IMR-90 (cell line): Measurements from ENCODE around the gene CECR2. TPM values are rescaled to one million over a fixed set of nuclear protein-coding genes. Genes with fewer than 3 reads are reported as not detected.
A peak's percentile ranks its signal among the peaks of the same experiment; 100 is the strongest.

Experiments used
- ATAC-seq: fragments of 200-7000 bp; cut with Tn5 transposase; 2 replicates; pipeline ENCODE4 v1.9.1; 2020; ENCODE audit warnings: low read depth, mild to moderate bottlenecking, moderate library complexity
- BruUV-seq: library from RNA; stranded (reverse); fragments of 400-500 nt; replicated peaks from 2 replicates; lab custom pipeline; 2021; lab: Mats Ljungman, UMichigan
- CTCF ChIA-PET: fragments of 300-600 bp; formaldehyde crosslinking; extraction: SDS; loops from one replicate; lab custom pipeline; 2021; ENCODE audit warnings: antibody characterized with exemption; lab: Yijun Ruan, JAX
- POLR2A ChIA-PET: fragments of 300-600 bp; sonication (Branson Sonifier 250); formaldehyde crosslinking; loops from one replicate; lab custom pipeline; 2022; ENCODE audit warnings: antibody characterized with exemption; ENCODE audit not compliant: unreplicated experiment; lab: Charles Lee
- DNase-seq: peaks from one replicate; pipeline ENCODE4 v3.0.0; 2013
- H2AFZ ChIP-seq: replicated peaks from 2 replicates; pipeline ENCODE3; 2013; ENCODE audit warnings: low read length, mild to moderate bottlenecking; ENCODE audit not compliant: poor library complexity
- H2AK5ac ChIP-seq: 2 replicates; pipeline ENCODE4 v1.6.1; 2013; ENCODE audit warnings: low read depth, low read length, inconsistent platforms
- H2AK9ac ChIP-seq: replicated peaks from 2 replicates; pipeline ENCODE3; 2013; ENCODE audit warnings: mild to moderate bottlenecking, low read depth, low read length, moderate library complexity; ENCODE audit not compliant: poor library complexity
- H2BK120ac ChIP-seq: 2 replicates; pipeline ENCODE4 v1.6.1; 2013; ENCODE audit warnings: low read depth, low read length, inconsistent platforms
- H2BK15ac ChIP-seq: 3 replicates; pipeline ENCODE4 v1.6.1; 2013; ENCODE audit warnings: low read depth, low read length, inconsistent platforms
- H2BK20ac ChIP-seq: 2 replicates; pipeline ENCODE4 v1.6.1; 2013; ENCODE audit warnings: low read depth, mild to moderate bottlenecking, inconsistent platforms, low read length, moderate library complexity
- H2BK5ac ChIP-seq: 2 replicates; pipeline ENCODE4 v1.6.1; 2013; ENCODE audit warnings: mild to moderate bottlenecking, low read depth, low read length, inconsistent platforms; ENCODE audit not compliant: poor library complexity, severe bottlenecking
- H3K14ac ChIP-seq: replicated peaks from 2 replicates; pipeline ENCODE4 v1.6.1; 2013; ENCODE audit warnings: low read depth, low read length, inconsistent platforms
- H3K18ac ChIP-seq: 2 replicates; pipeline ENCODE4 v1.6.1; 2013; ENCODE audit warnings: low read depth, low read length, control low read depth
- H3K23ac ChIP-seq: 2 replicates; pipeline ENCODE4 v1.6.1; 2013; ENCODE audit warnings: low read depth, low read length, inconsistent platforms
- H3K27ac ChIP-seq: 2 replicates; pipeline ENCODE4 v1.5.1; 2013; ENCODE audit warnings: mild to moderate bottlenecking, control low read depth, low read length; ENCODE audit not compliant: insufficient read depth
- H3K27me3 ChIP-seq: 2 replicates; pipeline ENCODE4 v1.6.1; 2013; ENCODE audit warnings: low read length; ENCODE audit not compliant: control insufficient read depth, insufficient read depth
- H3K36me3 ChIP-seq: 2 replicates; pipeline ENCODE4 v1.6.1; 2013; ENCODE audit warnings: low read length, mixed read lengths; ENCODE audit not compliant: control insufficient read depth, insufficient read depth
- H3K4ac ChIP-seq: 2 replicates; pipeline ENCODE4 v1.6.1; 2013; ENCODE audit warnings: low read depth, low read length, inconsistent platforms
- H3K4me1 ChIP-seq: 2 replicates; pipeline ENCODE4 v1.6.1; 2013; ENCODE audit warnings: low read length, mixed read lengths; ENCODE audit not compliant: control insufficient read depth, insufficient read depth
- H3K4me2 ChIP-seq: 2 replicates; pipeline ENCODE4 v1.6.1; 2013; ENCODE audit warnings: low read depth, mild to moderate bottlenecking, control low read depth, low read length, moderate library complexity
- H3K4me3 ChIP-seq: 2 replicates; pipeline ENCODE4 v1.5.1; 2013; ENCODE audit warnings: low read depth, mild to moderate bottlenecking, control low read depth, low read length, moderate library complexity; ENCODE audit not compliant: insufficient read depth
- H3K56ac ChIP-seq: 2 replicates; pipeline ENCODE4 v1.6.1; 2013; ENCODE audit warnings: low read length, inconsistent platforms; ENCODE audit not compliant: insufficient read depth; ENCODE audit errors: extremely low read depth
- H3K79me1 ChIP-seq, 2 experiments: 2 replicates each; pipeline ENCODE4 v1.6.1; 2013; ENCODE audit warnings: low read length in 2 of 2, inconsistent platforms in 1 of 2, low read depth in 1 of 2
- H3K9ac ChIP-seq: 2 replicates; pipeline ENCODE4 v1.6.1; 2013; ENCODE audit warnings: low read depth, low read length, control low read depth
- H3K9me1 ChIP-seq: 2 replicates; pipeline ENCODE4 v1.6.1; 2013; ENCODE audit warnings: low read length, inconsistent platforms; ENCODE audit not compliant: insufficient read depth
- H3K9me3 ChIP-seq: 2 replicates; pipeline ENCODE4 v1.6.1; 2013; ENCODE audit warnings: low read length; ENCODE audit not compliant: control insufficient read depth, insufficient read depth
- H4K20me1 ChIP-seq: 2 replicates; pipeline ENCODE4 v1.6.1; 2013; ENCODE audit warnings: low read length, inconsistent platforms; ENCODE audit not compliant: insufficient read depth
- H4K5ac ChIP-seq: 2 replicates; pipeline ENCODE4 v1.6.1; 2013; ENCODE audit warnings: mild to moderate bottlenecking, low read depth, low read length, control low read depth
- H4K8ac ChIP-seq, 2 experiments: 2 replicates each; pipeline ENCODE4 v1.6.1; 2013; ENCODE audit warnings: low read depth in 2 of 2, low read length in 2 of 2, control low read depth in 1 of 2, inconsistent platforms in 1 of 2
- H4K91ac ChIP-seq: 2 replicates; pipeline ENCODE4 v1.6.1; 2013; ENCODE audit warnings: low read depth, low read length, inconsistent platforms; ENCODE audit not compliant: insufficient read depth
- CEBPB ChIP-seq: IDR thresholded peaks from 2 replicates; pipeline ENCODE4 v1.6.1; 2012; ENCODE audit warnings: low read depth, low read length, improper control_type of control experiment
- RAD21 ChIP-seq: IDR thresholded peaks from 2 replicates; pipeline ENCODE4 v1.6.1; 2012; ENCODE audit warnings: low read length, improper control_type of control experiment
- WGBS, 2 experiments: methylation state at CpG; one replicate each; pipeline versions ENCODE4 v1.1.5 to v1.1.7; 2013; ENCODE audit warnings: missing lambda C conversion rate in 2 of 2; ENCODE audit not compliant: insufficient read length in 1 of 2; ENCODE audit errors: extremely low coverage in 2 of 2; 5-methylcytosine and 5-hydroxymethylcytosine counted together
- dilution Hi-C: fragments of 300-500 bp; cut with HindIII; formaldehyde crosslinking; loops from one replicate; pipeline ENCODE4 v1.14.3; 2018; ENCODE audit warnings: low sequenced_read_pairs; ENCODE audit not compliant: unreplicated experiment
- in situ Hi-C: fragments of 300-500 bp; cut with MboI; formaldehyde crosslinking; loops from 3 replicates; pipeline ENCODE4 v1.14.3; 2019; ENCODE audit warnings: low sequenced_read_pairs, inconsistent platforms, mixed read lengths
- intact Hi-C: fragments of 100-400 bp; cut with micrococcal nuclease; formaldehyde crosslinking; loops from 2 replicates; pipeline ENCODE4 v1.10.0; 2022
- polyA plus RNA-seq, 3 experiments: library from polyadenylated mRNA; depleted of rRNA; stranded (reverse); fragments of >200 nt; gene quantifications; 2 replicates each; pipeline ENCODE4 v1.2.3, GENCODE V29; 2012; ENCODE audit warnings: low replicate concordance in 1 of 3
- total RNA-seq: library from RNA; depleted of rRNA; stranded (reverse); fragments of >200 nt; gene quantifications from 2 replicates; pipeline ENCODE4 v1.2.3, GENCODE V29; 2012

CECR2 gene
- total and polyA plus RNA-seq, 2 of the 4 experiments (the other 2 are of a cell fraction): under 0.01 TPM; not detected in 1

DNA sequence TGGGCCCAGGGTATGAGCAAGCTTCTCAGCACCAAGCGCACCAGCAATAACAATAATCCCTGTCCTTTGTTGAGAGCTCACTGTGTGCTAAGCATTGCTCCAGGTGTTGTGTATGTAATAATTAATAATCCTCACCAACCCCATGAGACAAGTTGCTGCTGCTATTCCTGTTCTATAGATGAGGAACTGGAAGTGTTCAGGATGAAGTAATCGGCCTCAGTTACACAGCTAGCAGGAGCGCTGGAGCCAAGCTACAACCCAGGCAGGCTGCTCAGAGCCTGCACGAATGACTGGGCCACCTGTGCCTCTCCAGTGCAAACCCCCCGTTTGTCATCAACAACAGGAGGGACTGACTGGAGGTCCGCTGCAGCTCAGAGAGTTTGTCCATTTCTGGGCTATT, 35.2 kb upstream of the CECR2 start:
- no peak for DNase-seq
- H3K9me3 ChIP-seq: no peaks in the 10 kb centered on the region
- no peaks in the 10 kb centered on the region for H3K9me1 ChIP-seq
- no peak overlapping the region for H2AK5ac ChIP-seq
- in situ Hi-C loops: no loop called here
- no peak overlapping the region for H4K91ac ChIP-seq
- H3K4me2 ChIP-seq: no peak overlapping the region
- ChIA-PET CTCF (no interaction called here), POLR2A (no interaction called here)
- dilution Hi-C loops: no loop called here
- H3K4ac ChIP-seq: no peak overlapping the region
- no peak overlapping the region for H2BK120ac ChIP-seq
- H3K23ac ChIP-seq: no peak overlapping the region
- H2BK20ac ChIP-seq: no peak overlapping the region
- intact Hi-C loops: no loop called here
- H4K5ac ChIP-seq: no peak overlapping the region
- peaks cover 2% of the 10 kb centered on the region; the same call in 1 of the 2 replicates for H3K27me3 ChIP-seq
- no peak for TF ChIP-seq RAD21
- no peak for TF ChIP-seq CEBPB
- no peak overlapping the region for H2BK15ac ChIP-seq
- WGBS, 2 experiments: no CpG with 5 or more reads among the region's 6 CpGs
- ATAC-seq: no peak
- no peaks in the 10 kb centered on the region for H3K36me3 ChIP-seq
- no peak overlapping the region for H2BK5ac ChIP-seq
- no peak overlapping the region for H3K9ac ChIP-seq
- no peaks in the 10 kb centered on the region for H4K20me1 ChIP-seq
- H3K18ac ChIP-seq: no peak overlapping the region
- BruUV-seq: no TSS peak
- H2AFZ ChIP-seq: peak overlapping the region; percentile 69
- no peak overlapping the region for H4K8ac ChIP-seq
- no peak overlapping the region for H3K27ac ChIP-seq
- H3K56ac ChIP-seq: no peak overlapping the region
- no peaks in the 10 kb centered on the region for H3K4me1 ChIP-seq
- no peak overlapping the region for H3K14ac ChIP-seq
- no peak overlapping the region for H2AK9ac ChIP-seq
- H3K4me3 ChIP-seq: no peak overlapping the region
- H3K79me1 ChIP-seq: no peaks in the 10 kb centered on the region
